Prostate gland (tissue), 2 donors: ENCODE results near the gene BICDL1.

ENCODE experiments used
- CTCF ChIP-seq, 4 experiments: fragments of 200-600 bp in 2 of 4; fragments of 450-650 bp in 2 of 4; sonication (generic) in 2 of 4; IDR thresholded peaks; 1 replicate in 3 of 4; 2 replicates in 1 of 4; pipeline ENCODE4 v1.5.1; 2016 to 2019; ENCODE audit warnings: antibody characterized with exemption in 4 of 4, mild to moderate bottlenecking in 2 of 4, moderate library complexity in 2 of 4
- POLR2A ChIP-seq: fragments of 450-650 bp; IDR thresholded peaks from one replicate; pipeline ENCODE4 v1.6.1; 2016; ENCODE audit warnings: antibody characterized with exemption, mild to moderate bottlenecking

GRCh38 chr12:120093592-120094355 is 104.7 kb downstream of the BICDL1 start:
- TF ChIP-seq CTCF (IDR thresholded peaks at IDR 0.05), result no peak
- no peak for TF ChIP-seq POLR2A
